Panc1 (cell line): Measurements from ENCODE around the gene MRPS11. TPM values are rescaled to one million over a fixed set of nuclear protein-coding genes. Genes with fewer than 3 reads are reported as not detected.

Experiments used
- ATAC-seq: fragments of 200-7000 bp; cut with Tn5 transposase; 2 replicates; pipeline ENCODE4 v1.9.1; 2020; ENCODE audit warnings: mild to moderate bottlenecking, moderate library complexity
- BruUV-seq: library from RNA; stranded (reverse); fragments of 400-500 nt; replicated peaks from 2 replicates; lab custom pipeline; 2021; lab: Mats Ljungman, UMichigan
- CTCF ChIA-PET: fragments of 300-600 bp; sonication (Branson Sonifier 250); formaldehyde crosslinking; loops from one replicate; lab custom pipeline; 2022; ENCODE audit warnings: antibody characterized with exemption; lab: Charles Lee
- POLR2A ChIA-PET: fragments of 300-600 bp; sonication (Branson Sonifier 250); formaldehyde crosslinking; loops from one replicate; lab custom pipeline; 2022; ENCODE audit warnings: antibody characterized with exemption; lab: Charles Lee
- DNase-seq: peaks from one replicate; pipeline ENCODE4 v3.0.0-alpha.2; 2010; ENCODE audit warnings: low read depth, low spot score
- H3K27ac ChIP-seq: 2 replicates; pipeline ENCODE4 v1.5.1; 2011; ENCODE audit warnings: mild to moderate bottlenecking, low read length, inconsistent platforms
- H3K27me3 ChIP-seq: fragments of 200-500 bp; sonication (Bioruptor generic); 2 replicates; pipeline ENCODE4 v1.6.0; 2014; ENCODE audit warnings: low read length, inconsistent platforms; ENCODE audit not compliant: control insufficient read depth, insufficient read depth
- H3K36me3 ChIP-seq: fragments of 200-500 bp; sonication (Bioruptor generic); 2 replicates; pipeline ENCODE4 v1.5.1; 2014; ENCODE audit warnings: inconsistent platforms, mild to moderate bottlenecking, low read length, moderate library complexity; ENCODE audit not compliant: control insufficient read depth, insufficient read depth
- H3K4me1 ChIP-seq: 2 replicates; pipeline ENCODE4 v1.5.1; 2011; ENCODE audit warnings: inconsistent platforms, mild to moderate bottlenecking, low read length, moderate library complexity; ENCODE audit not compliant: control insufficient read depth, insufficient read depth
- H3K4me3 ChIP-seq, 2 experiments: 2 replicates each; pipeline ENCODE4 v1.5.1; 2011 to 2012; ENCODE audit warnings: low read depth in 2 of 2, low read length in 2 of 2, mild to moderate bottlenecking in 2 of 2, inconsistent platforms in 1 of 2, moderate library complexity in 1 of 2
- H3K9me3 ChIP-seq: fragments of 200-500 bp; sonication (Bioruptor generic); 2 replicates; pipeline ENCODE4 v1.5.1; 2014; ENCODE audit warnings: low read depth, mild to moderate bottlenecking, inconsistent platforms, low read length, moderate library complexity; ENCODE audit not compliant: control insufficient read depth, insufficient read depth
- POLR2AphosphoS5 ChIP-seq: IDR thresholded peaks from 2 replicates; pipeline ENCODE4 v1.6.1; 2012; ENCODE audit warnings: mild to moderate bottlenecking, low read depth, low read length, moderate library complexity
- SIN3A ChIP-seq: IDR thresholded peaks from 2 replicates; pipeline ENCODE4 v1.6.1; 2012; ENCODE audit warnings: low read depth, mild to moderate bottlenecking, low read length, moderate library complexity, borderline replicate concordance; ENCODE audit not compliant: insufficient read depth
- TCF7L2 ChIP-seq: IDR thresholded peaks from 2 replicates; pipeline ENCODE4 v1.6.1; 2011; ENCODE audit warnings: mild to moderate bottlenecking, low read depth, low read length, inconsistent platforms
- in situ Hi-C: cut with HindIII; loops from 2 replicates; pipeline ENCODE4 v1.10.0; 2016; ENCODE audit warnings: low sequenced_read_pairs, low pct_unique_long_range_greater_than_20kb
- intact Hi-C: fragments of 100-400 bp; cut with micrococcal nuclease; formaldehyde crosslinking; loops from one replicate; pipeline ENCODE4 v1.10.0; 2022; ENCODE audit not compliant: unreplicated experiment
- total RNA-seq: library from RNA; stranded (reverse); gene quantifications from one replicate; pipeline ENCODE4 v1.2.1, GENCODE V29; 2021; ENCODE audit not compliant: unreplicated experiment
- TF ChIP-seq, protein P1 (sequence below), 2 experiments: IDR thresholded peaks; 2 replicates each; pipeline ENCODE4 v1.6.1; 2011 to 2012; ENCODE audit warnings: low read depth in 2 of 2, control low read depth in 1 of 2, low read length in 1 of 2, mild to moderate bottlenecking in 1 of 2, moderate library complexity in 1 of 2; ENCODE audit not compliant: insufficient read depth in 1 of 2
- TF ChIP-seq, protein P2 (sequence below): fragments of 450-650 bp; IDR thresholded peaks from 2 replicates; pipeline ENCODE4 v1.5.1; 2017; ENCODE audit warnings: mild to moderate bottlenecking

The MRPS11 gene
- total RNA-seq, 1 experiment from 2014 or later = 76.9 TPM

DNA sequence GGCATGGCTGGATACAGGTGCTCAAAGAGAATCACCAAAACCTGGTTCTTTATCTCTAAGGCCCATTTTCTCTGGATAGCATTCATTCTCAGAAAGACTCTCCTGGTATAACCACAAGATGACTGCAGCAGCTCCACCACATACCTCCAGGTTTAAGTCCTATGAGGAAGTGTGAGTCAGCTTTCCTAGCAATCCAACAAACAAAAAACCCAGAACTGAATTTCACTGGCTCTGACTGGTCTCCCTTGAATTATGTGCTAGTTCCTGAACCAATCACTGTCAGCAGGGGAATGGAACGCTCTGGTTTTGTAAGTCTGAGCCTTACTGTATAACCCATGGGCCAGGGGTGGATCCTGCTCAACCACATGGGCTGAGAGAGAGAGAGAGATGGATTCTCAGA is 27.5 kb upstream of the MRPS11 start:
- no peak overlapping the region for H3K4me3 ChIP-seq
- in situ Hi-C loops = no loop called here
- DNase-seq = no peak
- ChIA-PET CTCF (interaction anchor here (0.6 kb wide), 1 partner anchor 377 kb away, joined by 8 read pairs; no protein-coding TSS in a partner anchor), POLR2A (no interaction called here)
- no TSS peak for BruUV-seq
- no peak for ATAC-seq
- peaks cover 16% of the 10 kb centered on the region for H3K9me3 ChIP-seq
- no peaks in the 10 kb centered on the region for H3K36me3 ChIP-seq
- intact Hi-C loops = no loop called here
- H3K27me3 ChIP-seq = peaks cover 15% of the 10 kb centered on the region
- H3K4me1 ChIP-seq = no peaks in the 10 kb centered on the region; the same call in 1 of the 2 replicates
- H3K27ac ChIP-seq = no peak overlapping the region
- TF ChIP-seq, protein P1, sequence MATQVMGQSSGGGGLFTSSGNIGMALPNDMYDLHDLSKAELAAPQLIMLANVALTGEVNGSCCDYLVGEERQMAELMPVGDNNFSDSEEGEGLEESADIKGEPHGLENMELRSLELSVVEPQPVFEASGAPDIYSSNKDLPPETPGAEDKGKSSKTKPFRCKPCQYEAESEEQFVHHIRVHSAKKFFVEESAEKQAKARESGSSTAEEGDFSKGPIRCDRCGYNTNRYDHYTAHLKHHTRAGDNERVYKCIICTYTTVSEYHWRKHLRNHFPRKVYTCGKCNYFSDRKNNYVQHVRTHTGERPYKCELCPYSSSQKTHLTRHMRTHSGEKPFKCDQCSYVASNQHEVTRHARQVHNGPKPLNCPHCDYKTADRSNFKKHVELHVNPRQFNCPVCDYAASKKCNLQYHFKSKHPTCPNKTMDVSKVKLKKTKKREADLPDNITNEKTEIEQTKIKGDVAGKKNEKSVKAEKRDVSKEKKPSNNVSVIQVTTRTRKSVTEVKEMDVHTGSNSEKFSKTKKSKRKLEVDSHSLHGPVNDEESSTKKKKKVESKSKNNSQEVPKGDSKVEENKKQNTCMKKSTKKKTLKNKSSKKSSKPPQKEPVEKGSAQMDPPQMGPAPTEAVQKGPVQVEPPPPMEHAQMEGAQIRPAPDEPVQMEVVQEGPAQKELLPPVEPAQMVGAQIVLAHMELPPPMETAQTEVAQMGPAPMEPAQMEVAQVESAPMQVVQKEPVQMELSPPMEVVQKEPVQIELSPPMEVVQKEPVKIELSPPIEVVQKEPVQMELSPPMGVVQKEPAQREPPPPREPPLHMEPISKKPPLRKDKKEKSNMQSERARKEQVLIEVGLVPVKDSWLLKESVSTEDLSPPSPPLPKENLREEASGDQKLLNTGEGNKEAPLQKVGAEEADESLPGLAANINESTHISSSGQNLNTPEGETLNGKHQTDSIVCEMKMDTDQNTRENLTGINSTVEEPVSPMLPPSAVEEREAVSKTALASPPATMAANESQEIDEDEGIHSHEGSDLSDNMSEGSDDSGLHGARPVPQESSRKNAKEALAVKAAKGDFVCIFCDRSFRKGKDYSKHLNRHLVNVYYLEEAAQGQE (IDR thresholded peaks at IDR 0.05; ENCODE audit: insufficient read depth in 1 of 2, low read depth in 2 of 2, low read length in 1 of 2) = no peak
- TF ChIP-seq, protein P2, sequence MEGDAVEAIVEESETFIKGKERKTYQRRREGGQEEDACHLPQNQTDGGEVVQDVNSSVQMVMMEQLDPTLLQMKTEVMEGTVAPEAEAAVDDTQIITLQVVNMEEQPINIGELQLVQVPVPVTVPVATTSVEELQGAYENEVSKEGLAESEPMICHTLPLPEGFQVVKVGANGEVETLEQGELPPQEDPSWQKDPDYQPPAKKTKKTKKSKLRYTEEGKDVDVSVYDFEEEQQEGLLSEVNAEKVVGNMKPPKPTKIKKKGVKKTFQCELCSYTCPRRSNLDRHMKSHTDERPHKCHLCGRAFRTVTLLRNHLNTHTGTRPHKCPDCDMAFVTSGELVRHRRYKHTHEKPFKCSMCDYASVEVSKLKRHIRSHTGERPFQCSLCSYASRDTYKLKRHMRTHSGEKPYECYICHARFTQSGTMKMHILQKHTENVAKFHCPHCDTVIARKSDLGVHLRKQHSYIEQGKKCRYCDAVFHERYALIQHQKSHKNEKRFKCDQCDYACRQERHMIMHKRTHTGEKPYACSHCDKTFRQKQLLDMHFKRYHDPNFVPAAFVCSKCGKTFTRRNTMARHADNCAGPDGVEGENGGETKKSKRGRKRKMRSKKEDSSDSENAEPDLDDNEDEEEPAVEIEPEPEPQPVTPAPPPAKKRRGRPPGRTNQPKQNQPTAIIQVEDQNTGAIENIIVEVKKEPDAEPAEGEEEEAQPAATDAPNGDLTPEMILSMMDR = no peak
- no peak for TF ChIP-seq SIN3A
- no peak for TF ChIP-seq POLR2AphosphoS5
- TF ChIP-seq TCF7L2 = no peak

DNA sequence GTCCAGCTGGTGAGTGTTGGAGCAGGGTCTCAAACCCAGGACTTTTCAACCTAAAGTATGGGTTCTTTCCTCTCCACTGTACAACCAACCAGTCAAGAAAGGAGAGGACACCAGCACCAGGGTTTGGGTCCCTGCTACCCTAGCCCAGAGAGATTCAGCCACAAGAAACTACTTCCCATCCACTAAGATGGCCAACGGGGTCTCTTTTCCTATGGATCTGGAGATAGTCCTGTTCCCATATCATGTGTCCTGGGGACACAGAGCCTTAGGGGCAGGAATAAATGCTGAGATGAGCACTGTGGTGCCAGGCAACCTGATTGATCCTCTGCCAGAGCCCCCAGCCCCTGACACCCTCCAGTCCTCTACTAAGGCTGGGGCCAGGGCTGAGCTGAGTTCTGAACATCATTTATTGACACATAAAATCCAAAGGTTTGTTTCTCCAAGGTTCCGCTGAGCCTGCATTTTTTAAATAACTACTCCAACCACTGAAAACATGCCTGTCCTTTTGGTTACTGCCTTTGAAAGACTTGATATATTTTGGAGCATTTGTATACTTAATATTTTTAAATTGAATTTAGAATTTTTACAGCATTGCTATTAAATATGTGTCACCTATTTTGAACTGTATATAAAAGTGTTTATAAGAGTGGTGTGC is 26.3 kb upstream of the MRPS11 start:
- Histone ChIP-seq H3K4me1 (no peaks in the 10 kb centered on the region; the same call in 1 of the 2 replicates), H3K9me3 (peaks cover 21% of the 10 kb centered on the region), H3K27me3 (peaks cover 9% of the 10 kb centered on the region), H3K4me3 (no peak overlapping the region), H3K27ac (no peak overlapping the region), H3K36me3 (no peaks in the 10 kb centered on the region)
- no TSS peak for BruUV-seq
- in situ Hi-C loops (no loop called here), intact Hi-C loops (no loop called here)
- ATAC-seq (no peak), DNase-seq (no peak)
- ChIA-PET CTCF (no interaction called here), POLR2A (no interaction called here)
- TF ChIP-seq, protein P2 = no peak
- TF ChIP-seq, protein P1 (IDR thresholded peaks at IDR 0.05; ENCODE audit: insufficient read depth in 1 of 2, low read depth in 2 of 2, low read length in 1 of 2) = no peak
- TF ChIP-seq POLR2AphosphoS5 (no peak), TCF7L2 (no peak), SIN3A (no peak)
